Measurements from ENCODE around the gene EHMT1. TPM values are rescaled to one million over a fixed set of nuclear protein-coding genes. Genes with fewer than 3 reads are reported as not detected.

EHMT1 gene
- total RNA-seq, 4 donors from 2014 or later = 38.6 to 77.8 (median 54.3) TPM

DNA sequence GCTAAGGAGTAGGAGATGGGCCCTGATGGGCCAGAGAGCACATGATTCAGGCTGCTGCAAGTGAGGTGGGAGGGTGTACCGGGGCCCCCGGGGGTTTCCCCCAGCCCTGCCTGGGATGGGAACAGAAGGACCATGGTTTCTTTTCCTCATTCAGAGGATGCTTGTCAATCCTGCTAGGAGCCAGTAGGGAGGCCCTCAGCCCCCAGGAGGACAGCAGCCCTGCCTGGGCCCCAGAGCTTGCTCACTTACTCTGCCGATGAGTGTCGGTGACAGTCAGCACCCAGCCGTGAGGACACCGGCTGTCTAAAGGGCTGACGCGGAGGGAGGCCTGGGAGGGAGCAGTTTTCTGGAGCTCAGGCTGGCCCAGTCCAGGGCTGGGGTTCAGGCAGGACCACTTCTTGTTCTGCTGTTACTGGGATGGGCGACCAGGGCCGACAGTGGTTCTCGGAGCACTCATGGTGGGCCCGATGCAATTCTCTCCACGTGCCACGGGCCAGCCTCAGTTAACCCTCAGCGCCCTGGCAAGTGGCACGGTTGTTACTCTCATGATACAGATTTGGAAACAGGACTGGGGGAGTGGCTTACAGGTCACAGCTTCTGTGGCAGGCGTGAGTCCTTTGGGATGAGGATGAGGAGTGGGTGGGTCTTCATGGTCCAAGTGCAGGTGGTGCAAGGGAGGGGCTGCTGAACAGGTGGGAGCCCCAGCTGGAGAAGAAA is 11.5 kb upstream of the EHMT1 start:
- H3K36me3 ChIP-seq = no peaks in the 10 kb centered on the region
- in situ Hi-C loops (cut with MboI; ENCODE audit: low sequenced_read_pairs in 4 of 4) = no loop called here
- H3K4me1 ChIP-seq = peaks cover 24 to 31% of the 10 kb centered on the region in 2 donors
- peak overlapping the region in 2 of 4 donors; percentile 4 to 12 for H3K27ac ChIP-seq
- H3K27me3 ChIP-seq = no peaks in the 10 kb centered on the region
- peak overlapping the region in 2 of 4 donors; percentile 60 to 62 for H3K4me3 ChIP-seq
- TF ChIP-seq POLR2A (IDR thresholded peaks at IDR 0.05) (no peak), CTCF (IDR thresholded peaks at IDR 0.05 in 4 of 5, conservative IDR thresholded peaks at IDR 0.05 in 1 of 5) (no peak)
- ATAC-seq = no peak
- no peak for DNase-seq
- no peaks in the 10 kb centered on the region for H3K9me3 ChIP-seq
- intact Hi-C loops (cut with DNase I; ENCODE audit: low total_unique reads) = no loop called here

DNA sequence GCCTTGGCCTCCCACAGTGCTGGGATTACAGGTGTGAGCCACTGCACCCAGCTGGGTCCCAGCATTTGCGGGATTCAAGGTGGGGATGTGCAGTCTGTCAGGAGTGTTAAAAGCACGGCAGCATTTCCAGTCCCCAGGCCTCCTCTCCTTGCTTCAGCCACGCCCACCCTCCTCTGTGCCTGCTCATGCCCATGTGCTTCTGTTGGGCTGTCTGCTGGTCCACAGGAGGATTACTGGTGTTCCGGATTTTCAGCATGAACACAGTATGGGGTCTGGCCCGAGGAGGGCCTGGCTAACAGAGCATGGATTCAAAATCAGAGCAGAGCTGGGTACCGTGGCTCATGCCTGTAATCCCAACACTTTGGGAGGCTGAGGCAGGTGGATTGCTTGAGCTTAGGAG is 7.9 kb upstream of the EHMT1 start:
- intact Hi-C loops (cut with DNase I; ENCODE audit: low total_unique reads) = no loop called here

DNA sequence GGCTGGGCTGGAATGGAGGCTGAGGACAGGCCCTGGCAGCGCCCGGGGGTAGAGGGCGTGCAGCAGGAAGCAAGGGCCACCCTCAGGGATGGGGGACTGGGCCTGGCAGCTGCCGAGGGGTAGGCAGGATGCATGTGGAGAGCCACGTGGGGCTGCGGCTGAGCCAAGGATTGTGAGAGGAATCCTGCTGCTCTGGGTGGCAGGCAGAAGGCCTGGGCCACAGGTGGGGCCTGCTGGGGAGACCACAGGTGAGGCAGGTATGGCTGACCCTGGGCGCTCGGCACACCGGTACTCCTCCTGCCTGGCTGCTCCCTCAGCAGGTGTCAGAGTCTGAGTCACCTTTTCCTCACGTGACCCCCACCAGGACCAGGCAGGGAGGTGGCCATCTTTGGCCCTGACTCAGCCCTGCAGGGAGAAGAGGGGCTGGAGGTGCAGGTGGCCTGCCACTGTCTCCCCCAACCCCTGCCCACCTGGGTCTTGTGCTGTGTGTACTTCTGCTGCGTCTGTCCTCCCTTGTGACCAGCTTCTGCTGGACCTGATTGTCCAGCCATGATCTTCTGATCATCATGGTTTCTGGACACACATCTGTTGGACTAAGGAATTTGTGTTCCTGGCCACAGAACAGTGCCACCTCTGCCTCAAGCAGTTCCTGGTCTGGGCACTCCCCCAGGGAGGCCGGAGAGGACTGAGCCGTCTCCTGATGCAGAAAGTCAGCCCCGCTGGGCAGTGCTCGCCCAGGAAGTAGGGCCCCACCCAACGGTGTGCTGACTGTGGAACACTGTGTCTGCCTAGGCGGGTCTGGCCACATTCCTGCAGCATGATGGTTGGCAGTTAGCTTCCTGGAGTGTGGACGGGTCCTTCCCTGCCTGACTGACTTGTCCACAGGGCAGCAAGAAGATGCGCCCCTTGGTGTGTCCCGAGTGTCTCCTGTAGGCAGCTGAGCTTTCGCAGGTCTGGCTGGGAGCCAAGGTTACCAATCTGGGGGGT is 6.9 kb upstream of the EHMT1 start:
- TF ChIP-seq POLR2A (IDR thresholded peaks at IDR 0.05) = no peak
- no peak for TF ChIP-seq CTCF (IDR thresholded peaks at IDR 0.05 in 4 of 5, conservative IDR thresholded peaks at IDR 0.05 in 1 of 5)
- in situ Hi-C loops (cut with MboI; ENCODE audit: low sequenced_read_pairs in 4 of 4) = no loop called here
- intact Hi-C loops (cut with DNase I; ENCODE audit: low total_unique reads) = no loop called here
- Histone ChIP-seq H3K4me1 (peaks cover 21 to 28% of the 10 kb centered on the region in 2 donors), H3K27me3 (no peaks in the 10 kb centered on the region), H3K36me3 (peaks cover 0 to 31% of the 10 kb centered on the region in 2 donors), H3K9me3 (no peaks in the 10 kb centered on the region), H3K27ac (peak overlapping the region in 1 of 4 donors; percentile 54), H3K4me3 (no peak overlapping the region)
- ATAC-seq (peak; percentile 48 to 63), DNase-seq (peak in 1 of 2 donors; percentile 59)

More for the DNA sequence above, 7.9 kb upstream of the EHMT1 start:
- Histone ChIP-seq H3K27ac (no peak overlapping the region), H3K27me3 (no peaks in the 10 kb centered on the region), H3K4me1 (peaks cover 26 to 31% of the 10 kb centered on the region in 2 donors), H3K9me3 (no peaks in the 10 kb centered on the region), H3K4me3 (no peak overlapping the region), H3K36me3 (peaks cover 0 to 23% of the 10 kb centered on the region in 2 donors)
- TF ChIP-seq CTCF (IDR thresholded peaks at IDR 0.05 in 4 of 5, conservative IDR thresholded peaks at IDR 0.05 in 1 of 5) = no peak
- TF ChIP-seq POLR2A (IDR thresholded peaks at IDR 0.05) = no peak
- ATAC-seq (no peak), DNase-seq (no peak)
- in situ Hi-C loops (cut with MboI; ENCODE audit: low sequenced_read_pairs in 4 of 4) = no loop called here

GRCh38 chr9:137612741-137613142 is 6.1 kb upstream of the EHMT1 start:
- H3K4me1 ChIP-seq = peaks cover 21 to 29% of the 10 kb centered on the region in 2 donors
- DNase-seq = no peak
- no peaks in the 10 kb centered on the region for H3K9me3 ChIP-seq
- peaks cover 0 to 33% of the 10 kb centered on the region in 2 donors for H3K36me3 ChIP-seq
- in situ Hi-C loops (cut with MboI; ENCODE audit: low sequenced_read_pairs in 4 of 4) (no loop called here), intact Hi-C loops (cut with DNase I; ENCODE audit: low total_unique reads) (no loop called here)
- no peak overlapping the region for H3K4me3 ChIP-seq
- H3K27me3 ChIP-seq = no peaks in the 10 kb centered on the region
- TF ChIP-seq POLR2A (IDR thresholded peaks at IDR 0.05) (no peak), CTCF (IDR thresholded peaks at IDR 0.05 in 4 of 5, conservative IDR thresholded peaks at IDR 0.05 in 1 of 5) (no peak)
- no peak for ATAC-seq
- peak overlapping the region in 1 of 4 donors; percentile 54 for H3K27ac ChIP-seq
